ENCODE measurements around the gene HAPSTR1. TPM values are rescaled to one million over a fixed set of nuclear protein-coding genes. Genes with fewer than 3 reads are reported as not detected.

HAPSTR1 gene
- total RNA-seq, 1 experiment from 2014 or later = 49.9 TPM

- ATAC-seq (peak; percentile 24; the same call in 1 of the 2 replicates), DNase-seq (ENCODE audit: low read depth, low spot score) (no peak)
- H3K9me3 ChIP-seq (ENCODE audit: control insufficient read depth, insufficient read depth, low read depth, low read length) = no peaks in the 10 kb centered on the region
- H3K36me3 ChIP-seq (ENCODE audit: control insufficient read depth, insufficient read depth, low read length) = no peaks in the 10 kb centered on the region
- no peak overlapping the region for H3K4me3 ChIP-seq (ENCODE audit: low read depth in 2 of 2, low read length in 2 of 2)
- peak overlapping the region; percentile 37; the same call in 1 of the 2 replicates for H3K27ac ChIP-seq (ENCODE audit: low read length)
- ChIA-PET CTCF (interaction anchor here (0.6 kb wide), 1 partner anchor 126 kb away, joined by 4 read pairs; no protein-coding TSS in a partner anchor), POLR2A (interaction anchor here (0.7 kb wide), 1 partner anchor 97 kb away, joined by 3 read pairs; no protein-coding TSS in a partner anchor)
- intact Hi-C loops (cut with micrococcal nuclease; ENCODE audit: unreplicated experiment) (no loop called here), in situ Hi-C loops (cut with HindIII; ENCODE audit: low pct_unique_long_range_greater_than_20kb, low sequenced_read_pairs) (no loop called here)
- TF ChIP-seq SIN3A (IDR thresholded peaks at IDR 0.05; ENCODE audit: borderline replicate concordance, insufficient read depth, low read depth, low read length) (no peak), TCF7L2 (IDR thresholded peaks at IDR 0.05; ENCODE audit: low read depth, low read length) (no peak), POLR2AphosphoS5 (IDR thresholded peaks at IDR 0.05; ENCODE audit: low read depth, low read length) (no peak), CTCF (IDR thresholded peaks at IDR 0.05) (no peak)
- TF ChIP-seq, protein P1, sequence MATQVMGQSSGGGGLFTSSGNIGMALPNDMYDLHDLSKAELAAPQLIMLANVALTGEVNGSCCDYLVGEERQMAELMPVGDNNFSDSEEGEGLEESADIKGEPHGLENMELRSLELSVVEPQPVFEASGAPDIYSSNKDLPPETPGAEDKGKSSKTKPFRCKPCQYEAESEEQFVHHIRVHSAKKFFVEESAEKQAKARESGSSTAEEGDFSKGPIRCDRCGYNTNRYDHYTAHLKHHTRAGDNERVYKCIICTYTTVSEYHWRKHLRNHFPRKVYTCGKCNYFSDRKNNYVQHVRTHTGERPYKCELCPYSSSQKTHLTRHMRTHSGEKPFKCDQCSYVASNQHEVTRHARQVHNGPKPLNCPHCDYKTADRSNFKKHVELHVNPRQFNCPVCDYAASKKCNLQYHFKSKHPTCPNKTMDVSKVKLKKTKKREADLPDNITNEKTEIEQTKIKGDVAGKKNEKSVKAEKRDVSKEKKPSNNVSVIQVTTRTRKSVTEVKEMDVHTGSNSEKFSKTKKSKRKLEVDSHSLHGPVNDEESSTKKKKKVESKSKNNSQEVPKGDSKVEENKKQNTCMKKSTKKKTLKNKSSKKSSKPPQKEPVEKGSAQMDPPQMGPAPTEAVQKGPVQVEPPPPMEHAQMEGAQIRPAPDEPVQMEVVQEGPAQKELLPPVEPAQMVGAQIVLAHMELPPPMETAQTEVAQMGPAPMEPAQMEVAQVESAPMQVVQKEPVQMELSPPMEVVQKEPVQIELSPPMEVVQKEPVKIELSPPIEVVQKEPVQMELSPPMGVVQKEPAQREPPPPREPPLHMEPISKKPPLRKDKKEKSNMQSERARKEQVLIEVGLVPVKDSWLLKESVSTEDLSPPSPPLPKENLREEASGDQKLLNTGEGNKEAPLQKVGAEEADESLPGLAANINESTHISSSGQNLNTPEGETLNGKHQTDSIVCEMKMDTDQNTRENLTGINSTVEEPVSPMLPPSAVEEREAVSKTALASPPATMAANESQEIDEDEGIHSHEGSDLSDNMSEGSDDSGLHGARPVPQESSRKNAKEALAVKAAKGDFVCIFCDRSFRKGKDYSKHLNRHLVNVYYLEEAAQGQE (IDR thresholded peaks at IDR 0.05; ENCODE audit: insufficient read depth in 1 of 2, low read depth in 2 of 2, low read length in 1 of 2) = no peak
- no TSS peak for BruUV-seq (replicated peaks)
- H3K27me3 ChIP-seq (ENCODE audit: control insufficient read depth, insufficient read depth, low read length) = no peaks in the 10 kb centered on the region
- H3K4me1 ChIP-seq (ENCODE audit: control insufficient read depth, insufficient read depth, low read length) = no peaks in the 10 kb centered on the region
Observed at GRCh38 chr16:9061358-9061813, 30.1 kb upstream of the HAPSTR1 start.

DNA sequence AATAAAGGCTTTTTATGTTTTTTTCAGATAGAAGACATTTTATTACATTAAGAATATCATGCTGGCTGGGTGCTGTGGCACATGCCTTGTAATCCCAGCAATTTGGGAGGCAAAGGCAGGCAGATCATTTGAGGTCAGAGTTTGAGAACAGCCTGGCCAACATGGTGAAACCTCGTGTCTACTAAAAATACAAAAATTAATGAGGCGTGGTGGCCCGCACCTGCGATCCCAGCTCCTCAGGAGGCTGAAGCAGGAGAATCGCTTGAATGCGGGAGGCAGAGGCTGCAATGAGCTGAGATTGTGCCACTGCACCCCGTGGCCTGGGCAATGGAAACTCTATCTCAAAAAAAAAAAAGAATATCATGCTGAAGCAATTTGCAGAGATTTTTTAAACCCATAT, 29.1 kb upstream of the HAPSTR1 start:
- H3K9me3 ChIP-seq (ENCODE audit: control insufficient read depth, insufficient read depth, low read depth, low read length) = no peaks in the 10 kb centered on the region
- H3K4me3 ChIP-seq (ENCODE audit: low read depth in 2 of 2, low read length in 2 of 2) = no peak overlapping the region
- in situ Hi-C loops (cut with HindIII; ENCODE audit: low pct_unique_long_range_greater_than_20kb, low sequenced_read_pairs) (no loop called here), intact Hi-C loops (cut with micrococcal nuclease; ENCODE audit: unreplicated experiment) (no loop called here)
- no peaks in the 10 kb centered on the region for H3K4me1 ChIP-seq (ENCODE audit: control insufficient read depth, insufficient read depth, low read length)
- no peak for ATAC-seq
- ChIA-PET CTCF (no interaction called here), POLR2A (no interaction called here)
- TF ChIP-seq, protein P1 (IDR thresholded peaks at IDR 0.05; ENCODE audit: insufficient read depth in 1 of 2, low read depth in 2 of 2, low read length in 1 of 2) = no peak
- TF ChIP-seq CTCF (IDR thresholded peaks at IDR 0.05) = no peak
- no peak for TF ChIP-seq TCF7L2 (IDR thresholded peaks at IDR 0.05; ENCODE audit: low read depth, low read length)
- no peak for TF ChIP-seq POLR2AphosphoS5 (IDR thresholded peaks at IDR 0.05; ENCODE audit: low read depth, low read length)
- H3K27me3 ChIP-seq (ENCODE audit: control insufficient read depth, insufficient read depth, low read length) = no peaks in the 10 kb centered on the region
- no peaks in the 10 kb centered on the region for H3K36me3 ChIP-seq (ENCODE audit: control insufficient read depth, insufficient read depth, low read length)
- no TSS peak for BruUV-seq (replicated peaks)
- no peak overlapping the region for H3K27ac ChIP-seq (ENCODE audit: low read length)
- no peak for DNase-seq (ENCODE audit: low read depth, low spot score)

Data from Panc1 (cell line).